Lower leg skin (tissue), 4 donors: Measurements from ENCODE around the gene EFCC1. TPM values are rescaled to one million over a fixed set of nuclear protein-coding genes. Genes with fewer than 3 reads are reported as not detected.

ENCODE experiments used
- DNase-seq, 2 donors: peaks; one replicate each; pipeline ENCODE4 v3.0.0-alpha.2; 2019; ENCODE audit warnings: low spot score in 2 of 2
- H3K4me3 ChIP-seq: fragments of 200-600 bp; sonication (generic); 2 replicates; pipeline ENCODE4 v1.5.1; 2017; ENCODE audit warnings: mild to moderate bottlenecking, low read depth; ENCODE audit not compliant: poor library complexity, severe bottlenecking
- CTCF ChIP-seq, 3 donors: fragments of 450-650 bp; IDR thresholded peaks; one replicate each; pipeline ENCODE4 v1.5.1; 2016; ENCODE audit warnings: antibody characterized with exemption in 3 of 3, mild to moderate bottlenecking in 3 of 3, moderate library complexity in 2 of 3
- POLR2A ChIP-seq, 2 donors: fragments of 450-650 bp; IDR thresholded peaks; one replicate each; pipeline ENCODE4 v1.6.1; 2016 to 2017; ENCODE audit warnings: antibody characterized with exemption in 2 of 2, mild to moderate bottlenecking in 1 of 2, moderate library complexity in 1 of 2
- WGBS, 2 donors: methylation state at CpG; one replicate each; pipeline ENCODE4 v1.1.5; 2018; 5-methylcytosine and 5-hydroxymethylcytosine counted together
- intact Hi-C: fragments of 100-400 bp; cut with DNase I; formaldehyde crosslinking; loops from one replicate; pipeline ENCODE4 v1.15.0; 2023; ENCODE audit warnings: low total_unique reads
- total RNA-seq, 4 donors: library from RNA; depleted of rRNA; stranded (reverse); fragments of >200 nt; gene quantifications; one replicate each; pipeline ENCODE4 v1.1.0, GENCODE V29; 2016

Gene EFCC1
- total RNA-seq, 4 donors from 2014 or later = 0.80 to 3.0 (median 2.2) TPM

GRCh38 chr3:129033633-129034321 lies 32.7 kb downstream of the EFCC1 start:
- DNase-seq = no peak
- H3K4me3 ChIP-seq = no peak overlapping the region
- intact Hi-C loops = no loop called here
- TF ChIP-seq CTCF (IDR thresholded peaks at IDR 0.05) = no peak
- WGBS, 2 donors = 86 to 93% methylated on average over 12 of the region's 12 CpGs

GRCh38 chr3:129034642-129035041 lies 33.5 kb downstream of the EFCC1 start:
- intact Hi-C loops = no loop called here
- 86 to 94% methylated on average over 6 of the region's 6 CpGs for WGBS, 2 donors
- no peak overlapping the region for H3K4me3 ChIP-seq
- DNase-seq = no peak
- TF ChIP-seq CTCF (IDR thresholded peaks at IDR 0.05) (no peak), POLR2A (IDR thresholded peaks at IDR 0.05) (no peak)

- TF ChIP-seq CTCF (IDR thresholded peaks at IDR 0.05) (no peak), POLR2A (IDR thresholded peaks at IDR 0.05) (no peak)
- intact Hi-C loops = no loop called here
- H3K4me3 ChIP-seq = no peak overlapping the region
- WGBS, 2 donors = 90 to 91% methylated on average over 11 of the region's 11 CpGs
- no peak for DNase-seq
Measured at GRCh38 chr3:129035360-129036221, 34.5 kb downstream of the EFCC1 start.

- no peak for DNase-seq
- TF ChIP-seq CTCF (IDR thresholded peaks at IDR 0.05) = no peak
- no peak for TF ChIP-seq POLR2A (IDR thresholded peaks at IDR 0.05)
- 81 to 86% methylated on average over 10 of the region's 10 CpGs for WGBS, 2 donors
- intact Hi-C loops = no loop called here
- H3K4me3 ChIP-seq = no peak overlapping the region
Measured at GRCh38 chr3:129036222-129037092, 35.4 kb downstream of the EFCC1 start.

GRCh38 chr3:129037093-129037419 lies 36.0 kb downstream of the EFCC1 start:
- no peak for TF ChIP-seq CTCF (IDR thresholded peaks at IDR 0.05)
- no peak for TF ChIP-seq POLR2A (IDR thresholded peaks at IDR 0.05)
- intact Hi-C loops = no loop called here
- no peak overlapping the region for H3K4me3 ChIP-seq
- WGBS, 2 donors = 22 to 96% methylated on average over 2 of the region's 2 CpGs
- no peak for DNase-seq
